ENCODE data around the gene CBLC. TPM values are rescaled to one million over a fixed set of nuclear protein-coding genes. Genes with fewer than 3 reads are reported as not detected.
A peak's percentile ranks its signal among the peaks of the same experiment; 100 is the strongest.

The CBLC gene
- total RNA-seq, 1 experiment from 2014 or later = 42.3 TPM

DNA sequence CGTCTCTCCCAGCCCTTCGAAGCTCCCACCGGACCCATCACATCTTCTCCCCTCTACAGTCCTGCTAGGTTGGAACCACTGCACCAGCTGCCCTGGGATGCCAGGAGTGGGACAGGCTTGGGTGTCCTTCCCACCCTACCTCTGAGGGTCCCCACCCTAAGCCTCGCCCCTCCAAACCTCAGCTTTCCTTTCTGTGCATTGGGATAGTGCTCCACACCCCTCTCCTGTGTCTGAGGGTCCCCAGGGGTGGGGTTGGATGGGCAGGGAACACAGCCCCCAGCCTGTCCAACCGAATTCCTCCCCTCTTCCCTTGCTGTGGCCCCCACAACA, 31.1 kb upstream of the CBLC start:
- no peaks in the 10 kb centered on the region for H3K36me3 ChIP-seq (ENCODE audit: control insufficient read depth, insufficient read depth, low read length)
- no TSS peak for BruUV-seq (replicated peaks)
- CTCF ChIA-PET = interaction anchor here (1.0 kb wide), 1 partner anchor 24 kb away, joined by 3 read pairs; no protein-coding TSS in a partner anchor
- H3K9me3 Mint-ChIP-seq (ENCODE audit: unreplicated experiment) = no peaks in the 10 kb centered on the region
- intact Hi-C loops (cut with micrococcal nuclease; ENCODE audit: unreplicated experiment) = loop anchor here (2.0 kb wide), 2 partner anchors 24 to 52 kb away; no protein-coding TSS in a partner anchor
- H3K4me1 ChIP-seq = peaks cover 52% of the 10 kb centered on the region
- no peaks in the 10 kb centered on the region for H3K27me3 Mint-ChIP-seq (ENCODE audit: insufficient read depth, unreplicated experiment)
- H3K27ac Mint-ChIP-seq (ENCODE audit: unreplicated experiment) = peak overlapping the region; percentile 63
- H3K27me3 ChIP-seq (replicated peaks; ENCODE audit: control insufficient read depth, insufficient read depth, low read length) = no peaks in the 10 kb centered on the region
- H3K4me3 Mint-ChIP-seq (ENCODE audit: unreplicated experiment) = peak overlapping the region; percentile 87
- H3K4me1 Mint-ChIP-seq (ENCODE audit: low read depth, unreplicated experiment) = peaks cover 36% of the 10 kb centered on the region
- DNase-seq = no peak
- H3K36me3 Mint-ChIP-seq (ENCODE audit: insufficient read depth, unreplicated experiment) = peaks cover 27% of the 10 kb centered on the region
- TF ChIP-seq, protein P1, sequence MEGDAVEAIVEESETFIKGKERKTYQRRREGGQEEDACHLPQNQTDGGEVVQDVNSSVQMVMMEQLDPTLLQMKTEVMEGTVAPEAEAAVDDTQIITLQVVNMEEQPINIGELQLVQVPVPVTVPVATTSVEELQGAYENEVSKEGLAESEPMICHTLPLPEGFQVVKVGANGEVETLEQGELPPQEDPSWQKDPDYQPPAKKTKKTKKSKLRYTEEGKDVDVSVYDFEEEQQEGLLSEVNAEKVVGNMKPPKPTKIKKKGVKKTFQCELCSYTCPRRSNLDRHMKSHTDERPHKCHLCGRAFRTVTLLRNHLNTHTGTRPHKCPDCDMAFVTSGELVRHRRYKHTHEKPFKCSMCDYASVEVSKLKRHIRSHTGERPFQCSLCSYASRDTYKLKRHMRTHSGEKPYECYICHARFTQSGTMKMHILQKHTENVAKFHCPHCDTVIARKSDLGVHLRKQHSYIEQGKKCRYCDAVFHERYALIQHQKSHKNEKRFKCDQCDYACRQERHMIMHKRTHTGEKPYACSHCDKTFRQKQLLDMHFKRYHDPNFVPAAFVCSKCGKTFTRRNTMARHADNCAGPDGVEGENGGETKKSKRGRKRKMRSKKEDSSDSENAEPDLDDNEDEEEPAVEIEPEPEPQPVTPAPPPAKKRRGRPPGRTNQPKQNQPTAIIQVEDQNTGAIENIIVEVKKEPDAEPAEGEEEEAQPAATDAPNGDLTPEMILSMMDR (IDR thresholded peaks at IDR 0.05; ENCODE audit: insufficient read depth in 1 of 2, low read depth in 1 of 2, low read length in 1 of 2, severe bottlenecking in 1 of 2, unreplicated experiment in 1 of 2) = no peak
- no peaks in the 10 kb centered on the region for H3K9me3 ChIP-seq
- POLR2A ChIA-PET = no interaction called here
- no peak overlapping the region for H3K4me3 ChIP-seq (ENCODE audit: low read depth, low read length)

DNA sequence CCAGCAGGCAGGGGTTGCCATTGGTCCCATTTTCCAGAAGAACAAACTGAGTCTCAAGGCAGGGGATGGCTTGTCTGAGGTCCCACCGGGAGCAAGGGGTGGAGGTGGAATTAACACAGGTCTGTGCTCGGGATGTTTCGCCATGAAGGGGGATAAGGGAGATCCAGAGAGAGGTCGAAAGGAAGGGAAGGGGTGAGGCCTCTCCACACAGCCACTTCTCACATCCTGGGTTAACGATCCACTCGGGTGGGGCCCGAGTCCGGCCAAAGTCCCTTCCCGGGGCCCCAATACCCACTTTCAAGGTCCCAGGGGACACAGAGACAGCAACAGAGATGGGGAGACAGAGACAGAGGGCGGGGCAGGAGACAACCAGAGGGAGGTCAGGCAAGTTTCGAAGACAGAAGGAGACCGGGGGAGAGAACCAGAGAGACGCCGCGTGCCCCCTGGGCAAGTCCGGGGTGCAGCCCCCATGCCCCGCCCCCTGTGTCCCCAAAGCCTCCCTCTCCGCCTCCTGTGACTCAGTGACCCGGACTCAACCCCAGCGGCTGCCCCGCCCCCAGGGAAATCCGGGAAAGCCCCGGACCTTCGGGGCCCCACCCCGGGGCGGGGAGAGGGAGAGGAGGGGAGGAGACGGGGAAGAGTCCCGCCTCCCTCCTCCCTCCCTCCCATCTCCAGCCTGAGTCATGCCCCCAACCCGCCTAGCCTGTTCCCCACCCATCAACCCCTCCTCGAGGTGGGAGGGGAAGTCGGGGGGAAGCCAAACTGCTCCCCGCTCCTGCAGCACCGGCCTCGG, 30.5 kb upstream of the CBLC start:
- peaks cover 48% of the 10 kb centered on the region for H3K4me1 ChIP-seq
- intact Hi-C loops (cut with micrococcal nuclease; ENCODE audit: unreplicated experiment) = loop anchor here (1.0 to 2.0 kb wide), 3 partner anchors 23 to 52 kb away; no protein-coding TSS in a partner anchor
- Mint-ChIP-seq H3K4me1 (ENCODE audit: low read depth, unreplicated experiment) (peaks cover 30% of the 10 kb centered on the region), H3K27me3 (ENCODE audit: insufficient read depth, unreplicated experiment) (no peaks in the 10 kb centered on the region), H3K9me3 (ENCODE audit: unreplicated experiment) (no peaks in the 10 kb centered on the region), H3K27ac (ENCODE audit: unreplicated experiment) (peak overlapping the region; percentile 63), H3K4me3 (ENCODE audit: unreplicated experiment) (peak overlapping the region; percentile 87), H3K36me3 (ENCODE audit: insufficient read depth, unreplicated experiment) (peaks cover 23% of the 10 kb centered on the region)
- TSS peak; percentile 71 for BruUV-seq (replicated peaks)
- ChIA-PET POLR2A (no interaction called here), CTCF (interaction anchor here (1.0 kb wide), 1 partner anchor 23 kb away, joined by 3 read pairs; no protein-coding TSS in a partner anchor)
- TF ChIP-seq, protein P1 (IDR thresholded peaks at IDR 0.05; ENCODE audit: insufficient read depth in 1 of 2, low read depth in 1 of 2, low read length in 1 of 2, severe bottlenecking in 1 of 2, unreplicated experiment in 1 of 2) = no peak
- no peaks in the 10 kb centered on the region for H3K9me3 ChIP-seq
- H3K36me3 ChIP-seq (ENCODE audit: control insufficient read depth, insufficient read depth, low read length) = no peaks in the 10 kb centered on the region; the same call in 1 of the 2 replicates
- DNase-seq = peak; percentile 95 to 96
- no peaks in the 10 kb centered on the region for H3K27me3 ChIP-seq (replicated peaks; ENCODE audit: control insufficient read depth, insufficient read depth, low read length)
- H3K4me3 ChIP-seq (ENCODE audit: low read depth, low read length) = peak overlapping the region; percentile 61

DNA sequence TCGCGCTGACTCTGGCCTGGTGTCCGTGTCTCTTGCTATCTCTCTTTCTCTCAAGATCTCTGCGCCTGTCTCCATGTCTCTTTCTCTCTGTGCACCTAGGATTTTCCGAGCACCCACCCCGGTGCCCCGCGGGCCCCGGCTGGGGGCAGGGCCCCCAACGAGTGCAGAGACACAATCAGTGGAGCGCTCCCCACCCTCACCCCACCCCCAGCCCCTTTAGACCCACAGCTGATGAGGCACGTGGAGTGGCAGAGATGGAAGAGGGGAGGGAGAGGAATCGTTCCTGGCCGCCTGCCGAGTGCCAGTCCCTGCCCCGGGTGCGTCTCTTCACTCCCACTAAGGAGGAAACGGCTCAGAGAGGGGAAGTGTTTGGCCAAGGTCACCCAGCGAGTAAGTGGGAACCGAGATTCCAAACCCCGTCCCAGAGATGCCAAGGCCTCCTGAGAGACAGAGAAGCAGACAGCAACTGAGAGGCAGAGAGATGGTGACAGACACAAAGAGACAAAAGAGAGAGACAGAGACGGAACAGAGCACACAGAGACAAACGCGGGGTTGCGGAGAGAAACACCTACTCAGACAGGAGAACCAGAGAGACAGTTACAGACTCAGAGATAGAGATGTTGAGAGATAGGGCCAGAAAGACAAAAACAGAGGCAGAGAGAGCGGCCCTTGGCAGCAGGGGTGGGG, 29.8 kb upstream of the CBLC start:
- intact Hi-C loops (cut with micrococcal nuclease; ENCODE audit: unreplicated experiment) = loop anchor here (1.0 to 2.0 kb wide), 3 partner anchors 23 to 53 kb away; no protein-coding TSS in a partner anchor
- POLR2A ChIA-PET = no interaction called here
- Histone ChIP-seq H3K4me3 (ENCODE audit: low read depth, low read length) (peak overlapping the region; percentile 61), H3K27me3 (replicated peaks; ENCODE audit: control insufficient read depth, insufficient read depth, low read length) (no peaks in the 10 kb centered on the region), H3K36me3 (ENCODE audit: control insufficient read depth, insufficient read depth, low read length) (no peaks in the 10 kb centered on the region; the same call in 1 of the 2 replicates), H3K4me1 (peaks cover 45% of the 10 kb centered on the region), H3K9me3 (no peaks in the 10 kb centered on the region)
- Mint-ChIP-seq H3K27ac (ENCODE audit: unreplicated experiment) (peak overlapping the region; percentile 63), H3K27me3 (ENCODE audit: insufficient read depth, unreplicated experiment) (no peaks in the 10 kb centered on the region), H3K4me3 (ENCODE audit: unreplicated experiment) (peak overlapping the region; percentile 87), H3K9me3 (ENCODE audit: unreplicated experiment) (no peaks in the 10 kb centered on the region), H3K4me1 (ENCODE audit: low read depth, unreplicated experiment) (peaks cover 23% of the 10 kb centered on the region), H3K36me3 (ENCODE audit: insufficient read depth, unreplicated experiment) (peaks cover 22% of the 10 kb centered on the region)
- no TSS peak for BruUV-seq (replicated peaks)
- peak; percentile 53 to 70 for DNase-seq
- TF ChIP-seq, protein P1 (IDR thresholded peaks at IDR 0.05; ENCODE audit: insufficient read depth in 1 of 2, low read depth in 1 of 2, low read length in 1 of 2, severe bottlenecking in 1 of 2, unreplicated experiment in 1 of 2) = no peak
- CTCF ChIA-PET = no interaction called here
